ENCODE results near the gene FBLN7. TPM values are rescaled to one million over a fixed set of nuclear protein-coding genes. Genes with fewer than 3 reads are reported as not detected.
"Not testable (repeated sequence)": the region's sequence is repeated elsewhere in the genome, so short reads cannot be mapped to it uniquely, and the experiment has no call there.

Gene FBLN7
- total RNA-seq, 1 donor from 2014 or later: under 0.01 TPM

DNA sequence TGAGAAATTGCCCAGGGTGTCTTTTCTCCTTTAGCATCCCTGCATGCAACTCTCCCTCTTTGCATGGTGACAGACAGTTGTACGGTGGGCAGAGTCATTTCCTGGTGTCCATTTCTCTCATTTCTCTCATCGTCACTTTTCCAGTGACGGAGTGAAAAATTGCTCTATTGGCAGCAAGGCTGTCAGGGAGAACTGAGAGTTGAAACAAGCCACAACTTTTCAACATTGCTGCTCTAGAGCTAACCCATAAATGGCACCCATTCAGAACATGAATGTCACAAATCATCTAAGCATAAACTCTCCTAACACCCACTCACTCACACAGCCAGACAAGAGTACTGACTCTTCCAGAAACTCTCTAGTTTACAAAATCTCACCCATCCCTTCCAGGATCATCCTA is 61.0 kb downstream of the FBLN7 start:
- no peak for DNase-seq (ENCODE audit: low read depth)
- H3K27me3 ChIP-seq (ENCODE audit: control insufficient read depth, insufficient read depth, low read length): no peaks in the 10 kb centered on the region
- no peak for FAIRE-seq
- TF ChIP-seq, protein P1, sequence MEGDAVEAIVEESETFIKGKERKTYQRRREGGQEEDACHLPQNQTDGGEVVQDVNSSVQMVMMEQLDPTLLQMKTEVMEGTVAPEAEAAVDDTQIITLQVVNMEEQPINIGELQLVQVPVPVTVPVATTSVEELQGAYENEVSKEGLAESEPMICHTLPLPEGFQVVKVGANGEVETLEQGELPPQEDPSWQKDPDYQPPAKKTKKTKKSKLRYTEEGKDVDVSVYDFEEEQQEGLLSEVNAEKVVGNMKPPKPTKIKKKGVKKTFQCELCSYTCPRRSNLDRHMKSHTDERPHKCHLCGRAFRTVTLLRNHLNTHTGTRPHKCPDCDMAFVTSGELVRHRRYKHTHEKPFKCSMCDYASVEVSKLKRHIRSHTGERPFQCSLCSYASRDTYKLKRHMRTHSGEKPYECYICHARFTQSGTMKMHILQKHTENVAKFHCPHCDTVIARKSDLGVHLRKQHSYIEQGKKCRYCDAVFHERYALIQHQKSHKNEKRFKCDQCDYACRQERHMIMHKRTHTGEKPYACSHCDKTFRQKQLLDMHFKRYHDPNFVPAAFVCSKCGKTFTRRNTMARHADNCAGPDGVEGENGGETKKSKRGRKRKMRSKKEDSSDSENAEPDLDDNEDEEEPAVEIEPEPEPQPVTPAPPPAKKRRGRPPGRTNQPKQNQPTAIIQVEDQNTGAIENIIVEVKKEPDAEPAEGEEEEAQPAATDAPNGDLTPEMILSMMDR (IDR thresholded peaks at IDR 0.05; ENCODE audit: insufficient read depth, low read length, severe bottlenecking): no peak
- no peak overlapping the region for H3K4me3 ChIP-seq (ENCODE audit: low read depth, low read length)
- H3K36me3 ChIP-seq (ENCODE audit: control insufficient read depth, insufficient read depth, low read length): no peaks in the 10 kb centered on the region

DNA sequence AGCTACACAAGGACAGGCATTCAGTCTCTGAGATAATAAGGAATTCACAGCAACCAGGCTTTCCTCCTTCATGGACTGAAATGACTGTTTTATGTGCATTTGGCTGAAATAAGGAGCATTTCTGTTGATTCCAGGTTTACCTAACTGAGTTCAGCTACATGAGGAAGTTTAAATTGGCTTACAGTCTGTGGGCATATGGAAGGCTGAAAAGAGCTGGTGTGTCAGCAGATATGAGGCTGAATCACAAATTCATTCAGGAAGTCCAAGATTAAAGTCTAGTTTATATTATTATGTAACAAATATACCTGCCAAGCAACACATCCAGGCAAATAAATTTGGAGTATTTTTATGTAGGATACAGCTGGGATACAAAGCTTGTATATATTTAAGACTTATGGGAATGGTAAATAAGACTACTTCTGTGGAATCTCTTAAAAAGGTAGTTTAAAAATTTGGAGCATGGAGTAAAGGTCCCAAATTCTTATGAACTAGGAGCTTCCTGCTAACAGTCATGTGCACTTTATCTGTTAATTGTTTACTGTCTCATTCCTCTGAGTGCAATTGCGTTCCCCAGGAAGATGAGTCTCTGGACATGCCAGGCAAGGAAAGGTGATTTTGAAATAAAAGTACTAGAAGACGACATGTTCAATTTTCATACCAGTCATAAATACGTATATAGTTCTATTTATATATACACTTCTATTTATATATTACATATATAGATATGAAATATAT is 63.7 kb downstream of the FBLN7 start:
- Histone ChIP-seq H3K36me3 (ENCODE audit: control insufficient read depth, insufficient read depth, low read length) (no peaks in the 10 kb centered on the region), H3K4me3 (ENCODE audit: low read depth, low read length) (no peak overlapping the region), H3K27me3 (ENCODE audit: control insufficient read depth, insufficient read depth, low read length) (no peaks in the 10 kb centered on the region)
- DNase-seq (ENCODE audit: low read depth): peak; percentile 55
- FAIRE-seq: no peak
- TF ChIP-seq, protein P1 (IDR thresholded peaks at IDR 0.05; ENCODE audit: insufficient read depth, low read length, severe bottlenecking): no peak

DNA sequence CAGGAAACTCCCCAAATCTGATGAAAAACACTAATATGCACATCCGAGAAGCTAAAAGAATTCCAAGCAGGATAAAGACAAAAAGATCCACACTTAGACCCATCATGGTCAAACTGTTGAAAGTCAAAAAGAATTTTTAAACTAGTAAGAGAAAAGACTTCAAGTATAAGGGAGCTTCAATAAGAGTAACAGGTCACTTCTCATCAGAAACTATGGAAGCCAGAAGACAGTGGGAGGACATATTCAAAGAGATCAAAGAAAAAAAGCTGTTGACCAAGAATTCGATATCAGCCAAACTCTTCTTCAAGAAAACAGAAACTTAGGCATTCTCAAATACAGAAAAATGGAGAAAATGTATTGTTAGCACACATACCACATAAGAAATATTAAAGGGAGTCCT is 66.2 kb downstream of the FBLN7 start:
- peak; percentile 23 for FAIRE-seq
- Histone ChIP-seq H3K4me3 (ENCODE audit: low read depth, low read length) (no peak overlapping the region), H3K36me3 (ENCODE audit: control insufficient read depth, insufficient read depth, low read length) (no peaks in the 10 kb centered on the region), H3K27me3 (ENCODE audit: control insufficient read depth, insufficient read depth, low read length) (no peaks in the 10 kb centered on the region)
- peak; percentile 38 for DNase-seq (ENCODE audit: low read depth)
- TF ChIP-seq, protein P1 (IDR thresholded peaks at IDR 0.05; ENCODE audit: insufficient read depth, low read length, severe bottlenecking): no peak

DNA sequence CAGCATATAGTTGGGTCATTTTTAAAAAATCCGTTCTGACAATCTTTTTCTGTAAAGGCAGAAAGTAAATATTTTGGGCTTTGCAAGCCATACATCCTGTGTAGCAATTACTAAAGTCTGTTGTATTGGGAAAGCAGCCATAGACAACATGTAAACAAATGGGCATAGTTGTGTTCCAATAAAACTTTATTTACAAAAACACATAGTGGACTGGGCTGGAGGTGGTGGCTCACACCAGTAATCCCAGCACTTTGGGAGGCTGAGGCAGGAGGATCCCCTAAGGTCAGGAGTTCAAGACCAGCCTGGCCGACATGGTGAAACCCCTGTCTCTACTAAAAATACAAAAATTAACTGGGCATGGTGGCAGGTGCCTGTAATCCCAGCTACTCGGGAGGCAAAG is 69.7 kb downstream of the FBLN7 start:
- not testable (repeated sequence) for H3K36me3 ChIP-seq (ENCODE audit: control insufficient read depth, insufficient read depth, low read length); H3K27me3 ChIP-seq (ENCODE audit: control insufficient read depth, insufficient read depth, low read length); H3K4me3 ChIP-seq (ENCODE audit: low read depth, low read length); FAIRE-seq; DNase-seq (ENCODE audit: low read depth)

DNA sequence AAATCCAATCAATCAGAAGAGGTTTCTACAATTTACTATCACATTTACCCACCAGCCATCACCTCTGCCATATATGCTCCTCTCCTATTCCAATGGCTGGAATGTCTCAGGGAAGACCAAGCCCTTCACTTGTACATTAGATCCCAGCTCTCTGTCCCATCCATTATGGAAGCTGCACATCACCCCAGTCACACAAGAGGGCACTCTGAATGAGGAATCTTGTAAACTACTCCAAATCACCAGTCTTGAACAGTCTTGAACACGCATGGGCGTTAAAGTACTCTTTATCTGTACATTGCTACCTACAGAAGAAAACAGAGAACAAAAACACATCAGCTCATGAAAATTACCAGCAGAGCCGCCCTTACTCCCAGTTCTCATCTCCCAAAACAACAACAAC is 78.0 kb downstream of the FBLN7 start:
- TF ChIP-seq, protein P1 (IDR thresholded peaks at IDR 0.05; ENCODE audit: insufficient read depth, low read length, severe bottlenecking): peak; percentile 25
- Histone ChIP-seq H3K36me3 (ENCODE audit: control insufficient read depth, insufficient read depth, low read length) (peaks cover 4% of the 10 kb centered on the region), H3K4me3 (ENCODE audit: low read depth, low read length) (no peak overlapping the region), H3K27me3 (ENCODE audit: control insufficient read depth, insufficient read depth, low read length) (no peaks in the 10 kb centered on the region)
- DNase-seq (ENCODE audit: low read depth): peak; percentile 33
- no peak for FAIRE-seq

DNA sequence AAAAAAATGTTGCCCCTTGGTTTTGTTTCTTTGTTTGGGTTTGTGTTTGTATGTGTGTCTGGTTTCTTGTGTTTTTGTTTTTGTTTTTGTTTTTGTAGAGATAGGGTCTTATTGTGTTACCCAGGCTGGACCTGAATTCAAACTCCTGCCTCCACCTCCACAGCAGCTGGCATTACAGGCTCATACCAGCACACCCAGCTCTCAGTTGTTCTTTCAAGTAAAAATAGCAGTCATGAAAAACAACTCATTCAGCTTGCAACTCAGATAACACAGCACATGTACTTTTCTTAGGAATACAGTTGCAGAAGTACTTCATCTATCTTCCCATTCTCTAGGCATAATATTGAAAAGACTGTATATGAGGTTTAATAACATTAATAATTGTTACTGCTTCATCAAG is 79.7 kb downstream of the FBLN7 start:
- FAIRE-seq: no peak

More for the DNA sequence above, 79.7 kb downstream of the FBLN7 start:
- TF ChIP-seq, protein P1 (IDR thresholded peaks at IDR 0.05; ENCODE audit: insufficient read depth, low read length, severe bottlenecking): no peak
- H3K36me3 ChIP-seq (ENCODE audit: control insufficient read depth, insufficient read depth, low read length): peaks cover 7% of the 10 kb centered on the region
- no peak for DNase-seq (ENCODE audit: low read depth)
- H3K4me3 ChIP-seq (ENCODE audit: low read depth, low read length): no peak overlapping the region
- H3K27me3 ChIP-seq (ENCODE audit: control insufficient read depth, insufficient read depth, low read length): no peaks in the 10 kb centered on the region

Measured in bronchial epithelial cell (primary cell).